Anterior cingulate cortex (tissue), 58 donors: ENCODE measurements around the gene FBRSL1.
"Not testable (repeated sequence)": the region's sequence is repeated elsewhere in the genome, so short reads cannot be mapped to it uniquely, and the experiment has no call there.

ENCODE experiments used
- DNase-seq, 58 donors: peaks; one replicate each; lab custom pipeline; 2025; lab: John Stamatoyannopoulos, UW

The FBRSL1 gene

GRCh38 chr12:132469423-132469822 is 20.5 kb upstream of the FBRSL1 start:
- no peak for DNase-seq

GRCh38 chr12:132470397-132470796 is 19.6 kb upstream of the FBRSL1 start:
- DNase-seq, result no peak

GRCh38 chr12:132471011-132471857 is 18.7 kb upstream of the FBRSL1 start:
- no peak for DNase-seq

- no peak for DNase-seq
Measured at GRCh38 chr12:132471858-132472255, 18.1 kb upstream of the FBRSL1 start.

- no peak for DNase-seq
Measured at GRCh38 chr12:132472386-132472785, 17.6 kb upstream of the FBRSL1 start.

GRCh38 chr12:132474237-132474741 is 15.7 kb upstream of the FBRSL1 start:
- DNase-seq, result no peak

GRCh38 chr12:132474799-132475303 is 15.1 kb upstream of the FBRSL1 start:
- not testable (repeated sequence) for DNase-seq

- no peak for DNase-seq
Measured at GRCh38 chr12:132475304-132476037, 14.5 kb upstream of the FBRSL1 start.

GRCh38 chr12:132476038-132476414 is 13.9 kb upstream of the FBRSL1 start:
- DNase-seq, result no peak

GRCh38 chr12:132476421-132476820 is 13.5 kb upstream of the FBRSL1 start:
- no peak for DNase-seq

GRCh38 chr12:132477017-132477702 is 12.8 kb upstream of the FBRSL1 start:
- DNase-seq, result no peak

- DNase-seq, result no peak
Measured at GRCh38 chr12:132477703-132478432, 12.1 kb upstream of the FBRSL1 start.

- DNase-seq, result no peak
Measured at GRCh38 chr12:132478433-132478803, 11.5 kb upstream of the FBRSL1 start.

GRCh38 chr12:132478845-132479244 is 11.1 kb upstream of the FBRSL1 start:
- DNase-seq, result no peak

- no peak for DNase-seq
Measured at GRCh38 chr12:132479291-132479690, 10.7 kb upstream of the FBRSL1 start.

GRCh38 chr12:132479938-132480622 is 9.9 kb upstream of the FBRSL1 start:
- no peak for DNase-seq

GRCh38 chr12:132480623-132481132 is 9.3 kb upstream of the FBRSL1 start:
- DNase-seq, result no peak

GRCh38 chr12:132481345-132481744 is 8.6 kb upstream of the FBRSL1 start:
- DNase-seq, result no peak
